Suprapubic skin (tissue), 4 donors: ENCODE data around the gene EIF2D.

Experiments used
- EP300 ChIP-seq: sonication (generic); formaldehyde crosslinking; IDR thresholded peaks from one replicate; pipeline ENCODE4 v1.6.1; 2017; ENCODE audit warnings: antibody characterized with exemption
- POLR2A ChIP-seq, 2 donors: fragments of 450-650 bp; IDR thresholded peaks; one replicate each; pipeline ENCODE4 v1.6.1; 2017; ENCODE audit warnings: antibody characterized with exemption in 2 of 2, mild to moderate bottlenecking in 2 of 2, moderate library complexity in 2 of 2
- POLR2AphosphoS5 ChIP-seq, 3 donors: sonication (generic); formaldehyde crosslinking; IDR thresholded peaks; one replicate each; pipeline ENCODE4 v1.6.1; 2017; ENCODE audit warnings: antibody characterized with exemption in 3 of 3
- TF ChIP-seq, protein P1 (sequence below), 2 donors: fragments of 200-600 bp in 1 of 2; fragments of 450-650 bp in 1 of 2; sonication (generic) in 1 of 2; IDR thresholded peaks; one replicate each; pipeline ENCODE4 v1.5.1; 2016 to 2019; ENCODE audit warnings: antibody characterized with exemption in 2 of 2, mild to moderate bottlenecking in 1 of 2, moderate library complexity in 1 of 2

DNA sequence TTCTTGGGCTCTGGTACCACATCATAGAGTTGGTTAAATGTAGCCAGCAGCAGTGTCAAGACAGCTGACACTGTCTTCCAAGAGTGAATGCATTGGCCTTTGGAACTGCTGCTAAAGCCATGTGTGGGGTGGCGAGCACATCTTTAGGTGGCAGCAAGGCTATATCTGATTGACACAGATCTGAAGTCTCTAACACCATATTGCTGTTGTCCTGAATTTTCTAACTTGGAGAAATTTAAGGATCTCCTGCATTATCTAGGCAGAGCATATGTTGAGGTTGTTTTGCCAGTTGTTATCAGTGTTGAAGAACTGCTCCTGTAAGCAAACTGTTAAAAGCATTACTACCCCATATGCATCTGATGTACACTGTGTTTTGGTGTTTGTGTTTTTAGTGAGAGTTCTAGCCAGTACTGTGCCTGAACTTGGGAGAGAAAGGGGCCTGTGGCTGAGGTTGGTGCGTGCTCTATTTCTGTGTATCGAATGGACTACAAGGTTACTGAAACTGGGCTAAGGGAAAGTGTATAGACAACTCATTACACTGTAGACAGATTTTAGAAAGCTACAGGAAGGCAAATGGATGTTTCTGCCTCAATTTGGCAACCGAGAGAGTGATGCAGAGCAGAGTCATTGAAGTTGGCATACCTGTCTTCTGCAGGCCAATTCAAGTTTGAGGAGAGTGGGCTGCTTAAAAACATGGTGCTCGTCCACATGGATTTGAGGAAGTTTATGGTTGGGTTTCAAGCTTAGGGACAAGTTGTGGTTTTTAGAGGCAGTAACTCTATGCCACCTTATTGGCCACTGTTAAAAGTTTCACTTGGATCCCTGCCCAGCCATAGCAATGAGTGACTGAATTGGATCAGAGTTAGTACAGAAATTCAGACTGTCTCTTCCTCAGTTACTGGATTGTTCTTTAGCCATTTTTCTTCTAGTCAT, 40.0 kb upstream of the EIF2D start:
- TF ChIP-seq, protein P1, sequence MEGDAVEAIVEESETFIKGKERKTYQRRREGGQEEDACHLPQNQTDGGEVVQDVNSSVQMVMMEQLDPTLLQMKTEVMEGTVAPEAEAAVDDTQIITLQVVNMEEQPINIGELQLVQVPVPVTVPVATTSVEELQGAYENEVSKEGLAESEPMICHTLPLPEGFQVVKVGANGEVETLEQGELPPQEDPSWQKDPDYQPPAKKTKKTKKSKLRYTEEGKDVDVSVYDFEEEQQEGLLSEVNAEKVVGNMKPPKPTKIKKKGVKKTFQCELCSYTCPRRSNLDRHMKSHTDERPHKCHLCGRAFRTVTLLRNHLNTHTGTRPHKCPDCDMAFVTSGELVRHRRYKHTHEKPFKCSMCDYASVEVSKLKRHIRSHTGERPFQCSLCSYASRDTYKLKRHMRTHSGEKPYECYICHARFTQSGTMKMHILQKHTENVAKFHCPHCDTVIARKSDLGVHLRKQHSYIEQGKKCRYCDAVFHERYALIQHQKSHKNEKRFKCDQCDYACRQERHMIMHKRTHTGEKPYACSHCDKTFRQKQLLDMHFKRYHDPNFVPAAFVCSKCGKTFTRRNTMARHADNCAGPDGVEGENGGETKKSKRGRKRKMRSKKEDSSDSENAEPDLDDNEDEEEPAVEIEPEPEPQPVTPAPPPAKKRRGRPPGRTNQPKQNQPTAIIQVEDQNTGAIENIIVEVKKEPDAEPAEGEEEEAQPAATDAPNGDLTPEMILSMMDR (IDR thresholded peaks at IDR 0.05) = no peak
- TF ChIP-seq POLR2AphosphoS5 (IDR thresholded peaks at IDR 0.05) (no peak), EP300 (no peak), POLR2A (IDR thresholded peaks at IDR 0.05) (no peak)
